Heart right ventricle (tissue), 16 donors: ENCODE data around the gene CEP126. TPM values are rescaled to one million over a fixed set of nuclear protein-coding genes. Genes with fewer than 3 reads are reported as not detected.

Experiments
- ATAC-seq, 8 donors: fragments of 200-7000 bp; cut with Tn5 transposase; one replicate each; pipeline ENCODE4 v1.9.1; 2020; ENCODE audit warnings: mild to moderate bottlenecking in 8 of 8, moderate library complexity in 8 of 8, moderate number of reproducible peaks in 1 of 8
- DNase-seq, 2 donors: peaks; one replicate each; pipeline ENCODE4 v3.0.0-alpha.2; 2020
- H3K27ac ChIP-seq, 10 donors: fragments of 200-600 bp; sonication (generic) in 2 of 10; one replicate each; pipeline versions ENCODE4 v1.5.0 to v1.8.0; 2020 to 2022; ENCODE audit warnings: mild to moderate bottlenecking in 3 of 10
- H3K27me3 ChIP-seq, 7 donors: fragments of 200-600 bp; one replicate each; pipeline ENCODE4 v1.8.0; 2021 to 2022; ENCODE audit warnings: mild to moderate bottlenecking in 2 of 7
- H3K36me3 ChIP-seq, 9 donors: fragments of 200-600 bp; sonication (generic) in 1 of 9; one replicate each; pipeline versions ENCODE4 v1.5.0 to v1.8.0; 2020 to 2022; ENCODE audit warnings: mild to moderate bottlenecking in 2 of 9
- H3K4me1 ChIP-seq, 9 donors: fragments of 200-600 bp; sonication (generic) in 1 of 9; one replicate each; pipeline versions ENCODE4 v1.5.0 to v1.8.0; 2020 to 2022; ENCODE audit warnings: mild to moderate bottlenecking in 4 of 9
- H3K4me3 ChIP-seq, 10 donors: fragments of 200-600 bp; sonication (generic) in 2 of 10; one replicate each; pipeline versions ENCODE4 v1.5.0 to v1.8.0; 2020 to 2022; ENCODE audit warnings: mild to moderate bottlenecking in 7 of 10, moderate library complexity in 2 of 10
- H3K9me3 ChIP-seq, 11 donors: fragments of 200-600 bp in 10 of 11; sonication (generic) in 2 of 11; one replicate each; pipeline versions ENCODE4 v1.5.0 to v1.8.0; 2013 to 2022; ENCODE audit warnings: mild to moderate bottlenecking in 2 of 11, control low read depth in 1 of 11, moderate library complexity in 1 of 11
- WGBS, 2 donors: extraction: QIAGEN DNeasy Blood & Tissue Kit; methylation state at CpG; one replicate each; pipeline ENCODE4 v1.1.7; 2013; ENCODE audit warnings: inconsistent platforms in 1 of 2; 5-methylcytosine and 5-hydroxymethylcytosine counted together
- intact Hi-C, 10 donors: fragments of 100-400 bp; cut with DNase I; formaldehyde crosslinking; loops; one replicate each; pipeline versions ENCODE4 v1.11.1 to v1.14.2; 2022
- polyA plus RNA-seq, 2 donors: library from polyadenylated mRNA; stranded (reverse); fragments of 200-250 nt; gene quantifications; one replicate each; pipeline ENCODE4 v1.2.3, GENCODE V29; 2013
- total RNA-seq, 10 donors: library from RNA; stranded (reverse); fragmentation: NEBNext Ultra II Directional in 3 of 10; extraction: Animal tissue kit (Norgen Biotek cat#: 25700) in 3 of 10; gene quantifications; one replicate each; pipeline versions ENCODE4 v1.2.1 to v1.2.4, GENCODE V29; 2021 to 2023
- TF ChIP-seq, protein P1 (sequence below), 9 donors: fragments of 200-600 bp; sonication (generic) in 2 of 9; IDR thresholded peaks; one replicate each; pipeline versions ENCODE4 v1.5.0 to v1.8.0; 2021 to 2022; ENCODE audit warnings: antibody characterized with exemption in 9 of 9, mild to moderate bottlenecking in 5 of 9, moderate library complexity in 1 of 9
- donor health status: Arrhythmogenic right ventricular cardiomyopathy.
- donor health status: ischemic (EF 13 %, LVEDD 7.1; RV severe dilation, severe dysfunction).
- donor health status: healthy with polysubstance abuse.
- donor health status: DM: no; HTN: yes; CAD: no.
- donor health status: DM: no; HTN: no; CAD: no.
- donor health status: ischemic (EF 25% LVEDD 6.9; RV normal size, moderate dysfunction).
- donor health status: ischemic (EF 25% LVEDD 5.7; RV mildly dilated, moderate dysfunction).
- donor health status: healthy.
- donor health status: DM: yes; HTN: yes; CAD: no.
- donor health status: Ischemic cardiomyopathy.
- donor health status: ischemic (EF 35%, LVEDD 5.7; RV mildly dilated, moderate dysfunction).
- donor health status: nonischemic (EF 11% LVEDD 7.7; RV severe dilation, severe dysfunction).
- donor health status: DM: yes; HTN: yes; CAD: no.
- donor health status: PGD.
- donor health status: ischemic (EF 29% LVEDD 5.4; RV normal size, mild dysfunction).
- donor health status: nonischemic (EF 23%, LVEDD 6.1; RV moderate dilation, normal function).

CEP126 gene
- total and polyA plus RNA-seq, 12 donors = 0.25 to 2.5 (median 1.2) TPM

DNA sequence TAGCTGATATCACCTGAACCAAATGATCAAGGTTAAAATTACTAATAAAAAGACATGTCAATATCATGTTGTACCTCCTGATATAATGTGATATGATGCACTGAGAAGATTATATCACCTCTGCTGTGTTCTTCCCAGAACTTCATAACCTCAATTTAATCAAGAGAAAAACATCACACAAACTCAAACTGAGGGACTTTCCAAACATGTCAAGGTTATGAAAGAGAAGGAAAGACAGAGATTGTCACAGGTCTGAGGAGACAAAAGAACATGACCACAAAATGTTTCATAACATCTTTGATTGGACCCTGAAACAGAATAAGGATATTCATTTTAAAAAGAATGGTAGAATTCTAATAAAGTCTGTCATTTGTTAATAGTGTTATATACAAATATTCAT is 89.4 kb downstream of the CEP126 start:
- ATAC-seq (no peak), DNase-seq (no peak)
- Histone ChIP-seq H3K27ac (no peak overlapping the region), H3K36me3 (peaks cover 0 to 3% (median 0%) of the 10 kb centered on the region in 9 donors), H3K4me3 (no peak overlapping the region), H3K27me3 (no peaks in the 10 kb centered on the region), H3K9me3 (no peaks in the 10 kb centered on the region), H3K4me1 (peaks cover 0 to 4% (median 0%) of the 10 kb centered on the region in 9 donors)
- TF ChIP-seq, protein P1, sequence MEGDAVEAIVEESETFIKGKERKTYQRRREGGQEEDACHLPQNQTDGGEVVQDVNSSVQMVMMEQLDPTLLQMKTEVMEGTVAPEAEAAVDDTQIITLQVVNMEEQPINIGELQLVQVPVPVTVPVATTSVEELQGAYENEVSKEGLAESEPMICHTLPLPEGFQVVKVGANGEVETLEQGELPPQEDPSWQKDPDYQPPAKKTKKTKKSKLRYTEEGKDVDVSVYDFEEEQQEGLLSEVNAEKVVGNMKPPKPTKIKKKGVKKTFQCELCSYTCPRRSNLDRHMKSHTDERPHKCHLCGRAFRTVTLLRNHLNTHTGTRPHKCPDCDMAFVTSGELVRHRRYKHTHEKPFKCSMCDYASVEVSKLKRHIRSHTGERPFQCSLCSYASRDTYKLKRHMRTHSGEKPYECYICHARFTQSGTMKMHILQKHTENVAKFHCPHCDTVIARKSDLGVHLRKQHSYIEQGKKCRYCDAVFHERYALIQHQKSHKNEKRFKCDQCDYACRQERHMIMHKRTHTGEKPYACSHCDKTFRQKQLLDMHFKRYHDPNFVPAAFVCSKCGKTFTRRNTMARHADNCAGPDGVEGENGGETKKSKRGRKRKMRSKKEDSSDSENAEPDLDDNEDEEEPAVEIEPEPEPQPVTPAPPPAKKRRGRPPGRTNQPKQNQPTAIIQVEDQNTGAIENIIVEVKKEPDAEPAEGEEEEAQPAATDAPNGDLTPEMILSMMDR (IDR thresholded peaks at IDR 0.05) = no peak
- intact Hi-C loops = loop anchor here in 5 of 10 donors (10.0 kb wide), 2 partner anchors 89 to 549 kb away; partner anchors contain the start of genes ANGPTL5 (in 1 of the 5) and CEP126 (in 1 of the 5)

DNA sequence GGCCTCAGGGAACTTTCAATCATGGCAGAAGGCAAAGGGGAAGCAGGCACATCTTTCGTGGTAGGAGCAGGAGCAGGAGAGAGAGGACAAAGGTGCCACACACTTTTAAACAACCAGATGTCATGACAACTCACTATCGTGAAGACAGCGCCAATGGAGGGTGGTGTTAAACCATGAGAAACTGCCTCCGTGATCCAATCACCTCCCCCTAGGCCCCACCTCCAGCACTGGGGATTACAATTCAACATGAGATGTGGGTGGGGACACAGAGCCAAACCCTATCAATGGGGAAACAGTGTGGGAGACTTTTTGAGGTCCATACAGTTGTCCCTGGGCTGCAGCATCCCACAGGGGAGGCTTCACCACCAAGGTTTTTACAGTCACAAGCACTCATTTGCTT is 90.5 kb downstream of the CEP126 start:
- no peaks in the 10 kb centered on the region for H3K9me3 ChIP-seq
- TF ChIP-seq, protein P1 (IDR thresholded peaks at IDR 0.05) = no peak
- ATAC-seq = no peak
- intact Hi-C loops = loop anchor here in 7 of 10 donors (5.0 to 10.0 kb wide), 3 partner anchors 91 to 551 kb away; partner anchors contain the start of genes ANGPTL5 (in 1 of the 7) and CEP126 (in 1 of the 7)
- no peak overlapping the region for H3K27ac ChIP-seq
- no peak for DNase-seq
- peaks cover 0 to 3% (median 0%) of the 10 kb centered on the region in 9 donors for H3K36me3 ChIP-seq
- WGBS, 2 donors = 85 to 86% methylated on average over 4 of the region's 4 CpGs
- peaks cover 0 to 4% (median 0%) of the 10 kb centered on the region in 9 donors for H3K4me1 ChIP-seq
- no peak overlapping the region for H3K4me3 ChIP-seq
- no peaks in the 10 kb centered on the region for H3K27me3 ChIP-seq

DNA sequence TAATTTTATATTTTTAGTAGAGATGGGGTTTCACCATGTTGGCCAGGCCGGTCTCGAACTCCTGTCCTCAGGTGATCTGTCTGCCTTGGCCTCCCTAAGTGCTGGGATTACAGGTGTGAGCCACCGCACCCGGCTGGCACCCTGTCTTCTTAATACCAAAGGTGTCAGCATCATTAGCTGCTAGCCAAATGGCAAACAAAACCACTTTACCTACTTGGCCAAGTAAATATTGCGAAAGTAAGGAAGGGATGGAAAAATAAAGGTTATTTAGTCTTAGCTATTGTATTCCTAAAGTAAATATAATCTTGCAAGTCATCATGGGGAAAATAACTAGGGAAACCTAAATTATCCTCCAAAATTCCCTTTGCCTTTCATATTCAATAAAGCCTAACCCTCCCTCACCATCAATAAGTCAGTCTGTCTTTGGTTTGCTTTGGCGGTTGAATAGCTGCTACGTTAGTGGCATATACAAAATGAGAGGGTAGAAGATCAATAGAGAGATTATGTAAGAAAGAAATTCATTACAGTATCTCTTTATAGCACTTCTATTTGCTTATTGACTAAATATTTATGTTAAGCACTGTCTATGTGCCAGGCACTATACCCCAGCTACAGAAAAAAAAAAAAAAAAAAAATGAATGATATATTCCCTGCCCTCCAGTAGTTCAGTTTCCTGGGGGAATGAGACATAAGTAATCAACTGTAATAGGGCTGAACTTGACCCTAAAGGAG is 92.2 kb downstream of the CEP126 start:
- Histone ChIP-seq H3K9me3 (no peaks in the 10 kb centered on the region), H3K4me3 (no peak overlapping the region), H3K27ac (no peak overlapping the region), H3K4me1 (peaks cover 0 to 13% (median 9%) of the 10 kb centered on the region in 9 donors), H3K36me3 (peaks cover 0 to 3% (median 0%) of the 10 kb centered on the region in 9 donors), H3K27me3 (no peaks in the 10 kb centered on the region)
- DNase-seq (no peak), ATAC-seq (no peak)
- WGBS, 2 donors = 98% methylated on average over 7 of the region's 7 CpGs
- TF ChIP-seq, protein P1 (IDR thresholded peaks at IDR 0.05) = no peak
- intact Hi-C loops = loop anchor here in 8 of 10 donors (1.0 to 10.0 kb wide), 6 partner anchors 92 to 552 kb away; partner anchors contain the start of genes ANGPTL5 (in 1 of the 8) and CEP126 (in 1 of the 8)

DNA sequence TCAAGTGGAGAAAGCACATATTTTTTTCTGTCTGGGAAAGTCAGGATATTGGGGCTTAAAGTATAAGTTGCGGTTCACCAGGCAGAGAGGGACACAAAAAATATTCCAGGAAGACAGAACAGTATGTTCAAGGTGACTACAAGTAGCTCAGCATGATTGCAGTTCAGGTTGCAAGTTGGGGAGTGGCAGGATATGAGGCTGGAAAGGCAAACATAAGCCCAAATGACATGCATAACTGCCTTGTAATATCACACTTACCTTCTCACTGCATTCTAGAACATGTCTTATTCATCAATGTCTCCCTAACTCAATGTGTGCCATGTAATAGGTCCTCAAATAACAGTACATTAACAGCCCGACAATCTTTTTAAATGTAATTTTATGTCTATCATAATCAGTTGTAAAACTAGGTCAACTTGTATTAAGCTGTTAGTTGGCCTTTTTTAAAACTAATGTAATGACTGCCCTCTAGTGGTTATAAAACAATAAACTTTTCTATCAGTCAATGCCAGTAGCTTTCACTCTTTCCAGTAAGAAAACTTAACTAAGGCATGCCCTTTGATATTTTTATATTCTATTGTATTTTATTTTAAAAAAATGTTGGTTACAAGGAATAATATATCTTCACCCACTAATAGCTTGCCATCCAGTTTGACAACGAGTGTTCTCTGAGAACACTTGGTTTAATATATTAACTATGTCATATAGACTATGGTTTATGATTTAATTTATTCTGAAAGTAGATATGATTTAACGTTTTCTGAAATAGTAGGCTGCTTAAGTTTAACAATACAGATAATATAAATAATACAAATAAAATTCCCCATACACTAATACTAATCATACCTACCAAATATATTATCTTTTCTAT is 93.0 kb downstream of the CEP126 start:
- TF ChIP-seq, protein P1 (IDR thresholded peaks at IDR 0.05) = peak; percentile 36 to 75 (median 67)
- WGBS, 2 donors = 29 to 31% methylated on average over 4 of the region's 4 CpGs
- no peak overlapping the region for H3K27ac ChIP-seq
- ATAC-seq (peak in 2 of 8 donors; percentile 56 to 59), DNase-seq (no peak)
- no peaks in the 10 kb centered on the region for H3K9me3 ChIP-seq
- H3K4me1 ChIP-seq = peaks cover 0 to 13% (median 9%) of the 10 kb centered on the region in 9 donors
- H3K27me3 ChIP-seq = no peaks in the 10 kb centered on the region
- intact Hi-C loops = loop anchor here in 9 of 10 donors (1.0 to 10.0 kb wide), 7 partner anchors 93 to 553 kb away; partner anchors contain the start of genes ANGPTL5 (in 1 of the 9) and CEP126 (in 1 of the 9)
- H3K4me3 ChIP-seq = no peak overlapping the region
- H3K36me3 ChIP-seq = no peaks in the 10 kb centered on the region
